ENCODE measurements around the gene CACNA2D2. TPM values are rescaled to one million over a fixed set of nuclear protein-coding genes. Genes with fewer than 3 reads are reported as not detected.

Gene CACNA2D2
- total and polyA plus RNA-seq, 2 of the 8 experiments (the other 6 are each of a cell fraction or from before 2014, with no cell fraction given), result 14.1 to 25.0 TPM

DNA sequence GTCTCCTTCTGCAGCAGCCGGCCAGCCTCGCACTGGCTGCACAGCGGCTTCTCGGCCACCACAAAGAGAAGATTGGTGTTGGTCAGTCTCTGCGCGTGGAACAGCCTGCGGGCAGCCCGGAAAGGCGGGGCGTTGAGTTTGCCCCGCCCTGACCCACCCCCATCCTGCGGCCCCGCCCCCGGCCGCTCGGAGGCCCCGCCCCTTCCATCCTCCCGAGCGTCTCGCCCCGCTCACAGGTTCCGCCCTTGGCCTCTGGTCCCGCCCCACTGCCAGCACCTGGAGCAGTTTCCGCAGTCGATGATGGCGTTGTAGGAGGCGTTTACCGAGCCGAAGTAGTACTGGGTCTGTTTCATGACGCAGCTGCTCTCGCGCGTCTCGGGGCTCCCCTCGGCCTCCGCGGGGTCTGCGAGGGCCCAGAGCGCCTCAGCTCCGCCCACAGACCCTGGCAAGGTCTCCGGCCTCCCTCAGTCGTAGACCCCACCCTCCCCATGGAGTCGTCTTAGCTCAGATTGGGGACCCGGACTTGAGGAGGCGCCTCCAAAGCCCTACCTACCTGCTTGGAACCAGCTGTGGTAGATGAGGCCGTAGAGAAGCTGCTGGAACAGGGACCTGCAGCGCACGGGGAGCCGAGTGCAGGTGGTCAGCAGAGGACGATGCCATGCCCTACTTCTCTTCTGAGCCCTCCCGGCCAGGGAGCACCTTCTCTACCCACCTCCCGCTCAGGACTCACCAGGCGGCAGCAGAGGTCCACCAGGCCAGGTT is 138.2 kb downstream of the CACNA2D2 start (continued):
- TF ChIP-seq RAD21 (IDR thresholded peaks at IDR 0.05 in 1 of 2, conservative IDR thresholded peaks at IDR 0.05 in 1 of 2; ENCODE audit: low read depth in 2 of 2, low read length in 2 of 2), result peak; percentile 33 to 49; a peak in 3 of 4 replicates
- peak; percentile 72 for TF ChIP-seq KDM4A (IDR thresholded peaks at IDR 0.05; ENCODE audit: low read depth, low read length, severe bottlenecking)
- peak; percentile 46; the same call in 1 of the 2 replicates for TF ChIP-seq TAF1 (IDR thresholded peaks at IDR 0.05; ENCODE audit: low read depth, low read length)
- peak; percentile 75 for TF ChIP-seq CREB1 (IDR thresholded peaks at IDR 0.05)

All from H1 (cell line).